SU-DHL-6 (cell line): ENCODE results near the gene MS4A15.

ENCODE experiments used
- EZH2phosphoT487 ChIP-seq: fragments of 200-600 bp; sonication (generic), shearing (Covaris generic); conservative IDR thresholded peaks from 2 replicates; pipeline ENCODE4 v1.6.1; 2018; ENCODE audit warnings: mild to moderate bottlenecking, antibody characterized with exemption, low read length, moderate library complexity, mixed read lengths
- TF ChIP-seq, protein P1 (sequence below): fragments of 200-600 bp; sonication (generic); IDR thresholded peaks from one replicate; pipeline ENCODE4 v1.5.1; 2017; ENCODE audit warnings: antibody characterized with exemption, mild to moderate bottlenecking, low read length, moderate library complexity; ENCODE audit not compliant: insufficient read depth, poor library complexity, severe bottlenecking

DNA sequence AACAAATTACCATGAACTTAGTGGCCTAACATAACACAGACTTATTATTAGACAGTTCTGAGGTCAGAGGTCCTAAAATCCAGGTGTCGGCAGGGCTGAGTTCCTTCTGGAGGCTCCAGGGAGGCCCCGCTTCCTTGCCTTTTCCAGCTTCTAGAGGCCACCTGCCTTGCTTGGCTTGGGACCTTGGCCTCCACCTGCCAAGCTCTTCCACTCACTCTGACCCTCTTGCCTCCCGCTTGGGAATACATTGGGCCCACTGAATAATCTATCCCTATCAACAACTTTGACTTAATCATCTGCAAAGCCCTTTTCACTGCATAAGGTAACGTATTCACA, 25.3 kb downstream of the MS4A15 start:
- TF ChIP-seq, protein P1, sequence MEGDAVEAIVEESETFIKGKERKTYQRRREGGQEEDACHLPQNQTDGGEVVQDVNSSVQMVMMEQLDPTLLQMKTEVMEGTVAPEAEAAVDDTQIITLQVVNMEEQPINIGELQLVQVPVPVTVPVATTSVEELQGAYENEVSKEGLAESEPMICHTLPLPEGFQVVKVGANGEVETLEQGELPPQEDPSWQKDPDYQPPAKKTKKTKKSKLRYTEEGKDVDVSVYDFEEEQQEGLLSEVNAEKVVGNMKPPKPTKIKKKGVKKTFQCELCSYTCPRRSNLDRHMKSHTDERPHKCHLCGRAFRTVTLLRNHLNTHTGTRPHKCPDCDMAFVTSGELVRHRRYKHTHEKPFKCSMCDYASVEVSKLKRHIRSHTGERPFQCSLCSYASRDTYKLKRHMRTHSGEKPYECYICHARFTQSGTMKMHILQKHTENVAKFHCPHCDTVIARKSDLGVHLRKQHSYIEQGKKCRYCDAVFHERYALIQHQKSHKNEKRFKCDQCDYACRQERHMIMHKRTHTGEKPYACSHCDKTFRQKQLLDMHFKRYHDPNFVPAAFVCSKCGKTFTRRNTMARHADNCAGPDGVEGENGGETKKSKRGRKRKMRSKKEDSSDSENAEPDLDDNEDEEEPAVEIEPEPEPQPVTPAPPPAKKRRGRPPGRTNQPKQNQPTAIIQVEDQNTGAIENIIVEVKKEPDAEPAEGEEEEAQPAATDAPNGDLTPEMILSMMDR: no peak
- TF ChIP-seq EZH2phosphoT487: no peak
